HepG2 (cell line): ENCODE results near the gene SPATA33. TPM values are rescaled to one million over a fixed set of nuclear protein-coding genes. Genes with fewer than 3 reads are reported as not detected.
A peak's percentile ranks its signal among the peaks of the same experiment; 100 is the strongest.

Experiments
- ATF4 ChIP-seq, 2 experiments: fragments of 450-650 bp in 1 of 2; sonication (generic) in 1 of 2; formaldehyde crosslinking; IDR thresholded peaks; 2 replicates each; pipeline versions ENCODE4 v1.5.0 to v1.8.0; 2020 to 2022; ENCODE audit warnings: mild to moderate bottlenecking in 1 of 2, missing genetic modification reagents in 1 of 2
- CBX2 ChIP-seq, 2 experiments: fragments of 200-600 bp in 1 of 2; sonication (generic); formaldehyde crosslinking in 1 of 2; IDR thresholded peaks; 2 replicates each; pipeline versions ENCODE4 v1.7.0 to v1.8.1; 2018 to 2022; ENCODE audit warnings: low read depth in 2 of 2, low read length in 1 of 2, mild to moderate bottlenecking in 1 of 2, missing genetic modification reagents in 1 of 2
- FOSL1 ChIP-seq: sonication (generic); formaldehyde crosslinking; IDR thresholded peaks from 2 replicates; pipeline ENCODE4 v1.9.0; 2021; ENCODE audit warnings: missing genetic modification reagents, borderline replicate concordance
- FOXK2 ChIP-seq: fragments of 450-650 bp; IDR thresholded peaks from 2 replicates; pipeline ENCODE4 v1.6.1; 2016
- HIC2 ChIP-seq: sonication (generic); formaldehyde crosslinking; IDR thresholded peaks from 2 replicates; pipeline ENCODE4 v1.9.0; 2022; ENCODE audit warnings: low read depth, missing genetic modification reagents
- IKZF1 ChIP-seq: fragments of 450-650 bp; IDR thresholded peaks from 2 replicates; pipeline ENCODE4 v1.7.1; 2016
- LCORL ChIP-seq, 2 experiments: fragments of 450-650 bp in 1 of 2; sonication (generic) in 1 of 2; formaldehyde crosslinking in 1 of 2; IDR thresholded peaks; 2 replicates each; pipeline versions ENCODE4 v1.5.0 to v1.6.1; 2017 to 2020; ENCODE audit warnings: antibody characterized with exemption in 1 of 2, missing genetic modification reagents in 1 of 2
- NFYC ChIP-seq: IDR thresholded peaks from 2 replicates; pipeline ENCODE4 v1.6.1; 2016; ENCODE audit warnings: missing genetic modification reagents, missing compliant biosample characterization
- POGK ChIP-seq: sonication (generic); formaldehyde crosslinking; conservative IDR thresholded peaks from 2 replicates; pipeline ENCODE4 v1.8.0; 2022; ENCODE audit warnings: mild to moderate bottlenecking, moderate library complexity, missing genetic modification reagents
- SMYD3 ChIP-seq: sonication (generic); formaldehyde crosslinking; IDR thresholded peaks from 2 replicates; pipeline ENCODE4 v1.8.1; 2023; ENCODE audit warnings: mild to moderate bottlenecking, missing genetic modification reagents
- ZBTB33 ChIP-seq: sonication (generic); formaldehyde crosslinking; IDR thresholded peaks from 2 replicates; pipeline ENCODE4 v1.4.0; 2020; ENCODE audit warnings: missing genetic modification reagents
- ZBTB8A ChIP-seq: sonication (generic); formaldehyde crosslinking; IDR thresholded peaks from 2 replicates; pipeline ENCODE4 v1.4.0; 2020; ENCODE audit warnings: mild to moderate bottlenecking, low read depth, missing genetic modification reagents, borderline replicate concordance
- ZNF124 ChIP-seq: sonication (generic); formaldehyde crosslinking; IDR thresholded peaks from 2 replicates; pipeline ENCODE4 v1.4.0; 2020; ENCODE audit warnings: missing genetic modification reagents
- ZNF263 ChIP-seq: sonication (generic); formaldehyde crosslinking; IDR thresholded peaks from 2 replicates; pipeline ENCODE4 v1.4.0; 2020; ENCODE audit warnings: missing genetic modification reagents
- ZNF274 ChIP-seq: sonication (generic); formaldehyde crosslinking; IDR thresholded peaks from 2 replicates; pipeline ENCODE4 v1.5.1; 2020; ENCODE audit warnings: mild to moderate bottlenecking, missing genetic modification reagents
- ZNF484 ChIP-seq: sonication (generic); formaldehyde crosslinking; IDR thresholded peaks from 2 replicates; pipeline ENCODE4 v1.5.1; 2020; ENCODE audit warnings: mild to moderate bottlenecking, low read depth, missing genetic modification reagents, borderline replicate concordance
- ZNF512B ChIP-seq: sonication (generic); formaldehyde crosslinking; IDR thresholded peaks from 2 replicates; pipeline ENCODE4 v1.5.1; 2020; ENCODE audit warnings: missing genetic modification reagents, mild to moderate bottlenecking, borderline replicate concordance
- polyA plus RNA-seq, 8 experiments: library from polyadenylated mRNA; depleted of rRNA in 3 of 8; stranded (reverse) in 7 of 8; unstranded in 1 of 8; fragments of >200 nt; fragmentation: Illumina TruSeq in 4 of 8; extraction: Trizol in 4 of 8; gene quantifications; 2 replicates each; pipeline versions ENCODE4 v1.2.1 to v1.2.3, GENCODE V29; 2011 to 2016; ENCODE audit warnings: low read depth in 4 of 8, missing spikeins in 1 of 8, mixed read lengths in 1 of 8; ENCODE audit not compliant: insufficient read depth in 1 of 8
- total RNA-seq, 5 experiments: library from RNA; depleted of rRNA; stranded (reverse); fragments of >200 nt; fragmentation: Illumina TruSeq; extraction: Trizol; gene quantifications; 2 replicates each; pipeline ENCODE4 v1.2.3, GENCODE V29; 2016; ENCODE audit warnings: low read depth in 1 of 5

Gene SPATA33
- total and polyA plus RNA-seq, 2 of the 13 experiments (the other 11 are each of a cell fraction or from before 2014, with no cell fraction given) = 5.7 to 11.0 TPM

- peak; percentile 55; the same call in 1 of the 2 replicates for TF ChIP-seq NFYC (CRISPR knock-in tag)
- peak; percentile 90; the same call in 1 of the 2 replicates for TF ChIP-seq ZNF512B (CRISPR knock-in tag)
- peak; percentile 86 for TF ChIP-seq ZNF263 (CRISPR knock-in tag)
- no peak for TF ChIP-seq LCORL (IDR thresholded peaks at IDR 0.05)
- peak; percentile 98 for TF ChIP-seq LCORL (CRISPR knock-in tag; IDR thresholded peaks at IDR 0.05)
- no peak for TF ChIP-seq CBX2 (IDR thresholded peaks at IDR 0.05; ENCODE audit: low read depth, low read length)
- no peak for TF ChIP-seq CBX2 (CRISPR knock-in tag; IDR thresholded peaks at IDR 0.05; ENCODE audit: low read depth)
- no peak for TF ChIP-seq IKZF1
- peak; percentile 100 for TF ChIP-seq SMYD3
- peak; percentile 99 for TF ChIP-seq FOXK2
- peak; percentile 91 for TF ChIP-seq POGK (CRISPR knock-in tag)
- peak; percentile 95; the same call in 1 of the 2 replicates for TF ChIP-seq ZNF274 (CRISPR knock-in tag)
- TF ChIP-seq ZNF484 (CRISPR knock-in tag) = peak; percentile 21; the same call in 1 of the 2 replicates
- peak; percentile 76; the same call in 1 of the 2 replicates for TF ChIP-seq ZBTB8A
- peak; percentile 98 for TF ChIP-seq ZNF124
- peak; percentile 95 for TF ChIP-seq HIC2 (CRISPR knock-in tag)
- TF ChIP-seq ATF4 (CRISPR knock-in tag; IDR thresholded peaks at IDR 0.05) = peak in 1 of 2 experiments; percentile 84; a peak in 2 of 4 replicates
- peak; percentile 56; the same call in 1 of the 2 replicates for TF ChIP-seq FOSL1 (CRISPR knock-in tag)
- peak; percentile 80; the same call in 1 of the 2 replicates for TF ChIP-seq ZBTB33
These were observed 29.7 kb downstream of the SPATA33 start (continued) for GRCh38 chr16:89687092-89687940.
